Measurements from ENCODE around the gene TSEN34. TPM values are rescaled to one million over a fixed set of nuclear protein-coding genes. Genes with fewer than 3 reads are reported as not detected.
A peak's percentile ranks its signal among the peaks of the same experiment; 100 is the strongest.
"Not testable (repeated sequence)": the region's sequence is repeated elsewhere in the genome, so short reads cannot be mapped to it uniquely, and the experiment has no call there.

TSEN34 gene
- total and polyA plus RNA-seq, 11 donors, result 10.2 to 48.9 (median 23.5) TPM

DNA sequence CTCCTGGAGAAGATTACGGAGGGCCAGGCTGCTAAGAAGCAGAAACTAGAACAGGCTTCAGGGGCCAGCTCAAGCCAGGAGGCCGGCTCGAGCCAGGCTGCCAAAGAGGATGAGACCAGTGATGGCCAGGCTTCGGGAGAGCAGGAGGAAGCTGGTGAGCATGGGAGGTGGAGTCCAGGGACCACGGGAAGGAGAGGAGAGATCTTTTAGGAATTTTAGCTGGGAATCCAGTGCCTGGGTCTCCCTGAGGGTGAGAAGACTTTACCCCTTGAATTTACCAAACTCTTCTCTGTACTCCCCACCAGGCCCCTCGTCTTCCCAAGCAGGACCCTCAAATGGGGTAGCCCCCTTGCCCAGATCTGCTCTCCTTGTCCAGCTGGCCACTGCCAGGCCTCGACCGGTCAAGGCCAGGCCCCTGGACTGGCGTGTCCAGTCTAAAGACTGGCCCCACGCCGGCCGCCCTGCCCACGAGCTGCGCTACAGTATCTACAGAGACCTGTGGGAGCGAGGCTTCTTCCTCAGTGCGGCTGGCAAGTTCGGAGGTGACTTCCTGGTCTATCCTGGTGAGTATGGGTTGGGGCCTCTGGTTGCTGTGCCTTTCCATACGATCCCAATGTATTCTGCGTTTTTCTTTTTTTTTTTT lies 824 bp downstream of the TSEN34 start:
- DNase-seq, result no peak

DNA sequence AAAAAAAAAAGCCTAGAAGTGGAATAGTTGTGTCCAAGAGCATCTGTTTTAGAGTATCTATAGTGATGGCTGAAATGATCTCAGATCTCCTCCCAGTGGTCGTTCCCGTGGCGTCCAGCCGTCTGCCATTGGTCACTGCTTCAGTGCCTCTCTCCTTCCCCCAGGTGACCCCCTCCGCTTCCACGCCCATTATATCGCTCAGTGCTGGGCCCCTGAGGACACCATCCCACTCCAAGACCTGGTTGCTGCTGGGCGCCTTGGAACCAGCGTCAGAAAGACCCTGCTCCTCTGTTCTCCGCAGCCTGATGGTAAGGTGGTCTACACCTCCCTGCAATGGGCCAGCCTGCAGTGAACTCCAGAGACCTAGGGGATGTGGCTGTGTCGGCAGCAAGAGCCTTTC lies 1.9 kb downstream of the TSEN34 start:
- no peak for TF ChIP-seq POLR2A (IDR thresholded peaks at IDR 0.05)
- TF ChIP-seq, protein P1, sequence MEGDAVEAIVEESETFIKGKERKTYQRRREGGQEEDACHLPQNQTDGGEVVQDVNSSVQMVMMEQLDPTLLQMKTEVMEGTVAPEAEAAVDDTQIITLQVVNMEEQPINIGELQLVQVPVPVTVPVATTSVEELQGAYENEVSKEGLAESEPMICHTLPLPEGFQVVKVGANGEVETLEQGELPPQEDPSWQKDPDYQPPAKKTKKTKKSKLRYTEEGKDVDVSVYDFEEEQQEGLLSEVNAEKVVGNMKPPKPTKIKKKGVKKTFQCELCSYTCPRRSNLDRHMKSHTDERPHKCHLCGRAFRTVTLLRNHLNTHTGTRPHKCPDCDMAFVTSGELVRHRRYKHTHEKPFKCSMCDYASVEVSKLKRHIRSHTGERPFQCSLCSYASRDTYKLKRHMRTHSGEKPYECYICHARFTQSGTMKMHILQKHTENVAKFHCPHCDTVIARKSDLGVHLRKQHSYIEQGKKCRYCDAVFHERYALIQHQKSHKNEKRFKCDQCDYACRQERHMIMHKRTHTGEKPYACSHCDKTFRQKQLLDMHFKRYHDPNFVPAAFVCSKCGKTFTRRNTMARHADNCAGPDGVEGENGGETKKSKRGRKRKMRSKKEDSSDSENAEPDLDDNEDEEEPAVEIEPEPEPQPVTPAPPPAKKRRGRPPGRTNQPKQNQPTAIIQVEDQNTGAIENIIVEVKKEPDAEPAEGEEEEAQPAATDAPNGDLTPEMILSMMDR (IDR thresholded peaks at IDR 0.05), result no peak
- DNase-seq (no peak), ATAC-seq (no peak)
- WGBS, 4 donors, result 92 to 96% (median 93%) methylated on average over 11 of the region's 11 CpGs
- H3K9me3 ChIP-seq, result no peaks in the 10 kb centered on the region
- H3K36me3 ChIP-seq, result peaks cover 0 to 26% (median 21%) of the 10 kb centered on the region in 9 donors
- no peaks in the 10 kb centered on the region for H3K27me3 ChIP-seq
- no peak overlapping the region for H3K4me3 ChIP-seq
- intact Hi-C loops (cut with DNase I), result loop anchor here in 1 of 10 donors (5.0 kb wide), 1 partner anchor 326 kb away; the partner anchor contains the start of gene MYADM
- peaks cover 0 to 23% (median 17%) of the 10 kb centered on the region in 12 donors for H3K4me1 ChIP-seq
- peak overlapping the region in 1 of 12 donors; percentile 6 for H3K27ac ChIP-seq

More for the DNA sequence above, 824 bp downstream of the TSEN34 start:
- 65 to 70% (median 67%) methylated on average over 19 of the region's 19 CpGs for WGBS, 4 donors
- Histone ChIP-seq H3K9me3 (no peaks in the 10 kb centered on the region), H3K27me3 (no peaks in the 10 kb centered on the region), H3K4me3 (peak overlapping the region; percentile 68 to 92 (median 86)), H3K27ac (peak overlapping the region; percentile 88 to 100 (median 98)), H3K36me3 (peaks cover 0 to 32% (median 21%) of the 10 kb centered on the region in 9 donors), H3K4me1 (peaks cover 0 to 23% (median 17%) of the 10 kb centered on the region in 12 donors)
- TF ChIP-seq, protein P1 (IDR thresholded peaks at IDR 0.05), result no peak
- no peak for TF ChIP-seq POLR2A (IDR thresholded peaks at IDR 0.05)
- no peak for ATAC-seq
- intact Hi-C loops (cut with DNase I), result loop anchor here in 4 of 10 donors (1.0 to 5.0 kb wide), 2 partner anchors 8 to 325 kb away; partner anchors contain the start of genes RPS9 (in 3 of the 4) and MYADM (in 1 of the 4)

DNA sequence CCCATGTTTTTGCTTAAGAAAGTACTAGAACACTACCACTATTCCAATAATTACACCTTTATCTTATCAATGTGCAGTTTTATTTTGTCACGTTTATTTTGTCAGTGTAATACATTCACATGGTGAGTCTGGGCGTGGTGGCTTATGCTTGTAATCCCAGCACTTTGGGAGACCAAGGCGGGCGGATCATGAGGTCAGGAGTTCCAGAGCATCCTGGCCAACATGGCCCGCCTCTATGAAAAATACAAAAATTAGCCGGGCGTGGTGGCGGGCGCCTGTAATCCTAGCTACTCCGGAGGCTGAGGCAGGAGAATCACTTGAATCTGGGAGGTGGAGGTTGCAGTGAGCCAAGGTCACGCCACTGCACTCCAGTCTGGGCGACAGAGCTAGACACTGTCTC lies 3.4 kb downstream of the TSEN34 start:
- H3K4me3 ChIP-seq, DNase-seq, H3K9me3 ChIP-seq, H3K27ac ChIP-seq, ATAC-seq, H3K27me3 ChIP-seq: not testable (repeated sequence)
- Histone ChIP-seq H3K36me3 (peaks cover 0 to 26% (median 21%) of the 10 kb centered on the region in 9 donors), H3K4me1 (peaks cover 0 to 13% (median 10%) of the 10 kb centered on the region in 12 donors)
- intact Hi-C loops (cut with DNase I), result loop anchor here in 1 of 10 donors (5.0 kb wide), 1 partner anchor 327 kb away; the partner anchor contains the start of gene MYADM
- WGBS, 4 donors, result 91 to 96% (median 93%) methylated on average over 12 of the region's 12 CpGs

DNA sequence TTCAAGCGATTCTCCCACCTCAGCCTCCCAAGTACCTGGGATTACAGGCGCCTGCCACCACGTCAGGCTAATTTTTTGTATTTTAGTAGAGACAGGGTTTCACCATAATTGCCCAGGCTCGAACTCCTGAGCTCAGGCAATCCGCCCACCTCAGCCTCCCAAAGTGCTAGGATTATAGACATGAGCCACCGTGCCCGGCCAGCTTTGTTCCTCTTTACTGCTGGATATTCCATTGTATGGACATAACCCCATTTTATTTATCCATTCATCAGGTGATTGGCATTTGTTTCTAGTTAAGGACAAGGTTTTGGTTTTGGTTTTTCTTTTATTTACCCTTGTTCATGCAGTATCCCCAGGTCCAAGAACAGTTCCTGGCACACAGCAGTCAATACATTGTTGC lies 5.4 kb downstream of the TSEN34 start:
- H3K27me3 ChIP-seq, result no peaks in the 10 kb centered on the region
- WGBS, 4 donors, result 96 to 98% (median 96%) methylated on average over 7 of the region's 7 CpGs
- TF ChIP-seq, protein P1 (IDR thresholded peaks at IDR 0.05), result no peak
- no peak for TF ChIP-seq POLR2A (IDR thresholded peaks at IDR 0.05)
- intact Hi-C loops (cut with DNase I), result no loop called here
- H3K4me1 ChIP-seq, result peaks cover 1 to 21% (median 15%) of the 10 kb centered on the region in 12 donors
- H3K27ac ChIP-seq, result peak overlapping the region in 1 of 12 donors; percentile 8
- H3K36me3 ChIP-seq, result peaks cover 0 to 29% (median 22%) of the 10 kb centered on the region in 9 donors
- ATAC-seq, result no peak
- no peaks in the 10 kb centered on the region for H3K9me3 ChIP-seq
- no peak for DNase-seq
- H3K4me3 ChIP-seq, result no peak overlapping the region

Data from heart left ventricle (tissue), 16 donors.